Tibial artery (tissue), 4 donors: Measurements from ENCODE around the gene FAM114A1.
"Not testable (repeated sequence)": the region's sequence is repeated elsewhere in the genome, so short reads cannot be mapped to it uniquely, and the experiment has no call there.

Experiments used
- DNase-seq, 2 donors: peaks; one replicate each; pipeline ENCODE4 v3.0.0-alpha.2; 2019
- H3K27ac ChIP-seq, 2 donors: fragments of 200-600 bp; sonication (generic) in 1 of 2; 1 replicate in 1 of 2; 2 replicates in 1 of 2; pipeline ENCODE4 v1.5.1; 2018 to 2019; ENCODE audit warnings: mild to moderate bottlenecking in 1 of 2
- H3K27me3 ChIP-seq, 2 donors: fragments of 200-600 bp; sonication (generic) in 1 of 2; one replicate each; pipeline versions ENCODE4 v1.5.1 to v1.6.0; 2016 to 2019
- H3K36me3 ChIP-seq, 3 donors: fragments of 200-600 bp; sonication (generic) in 2 of 3; one replicate each; pipeline ENCODE4 v1.5.1; 2016 to 2019; ENCODE audit warnings: mild to moderate bottlenecking in 2 of 3
- H3K4me1 ChIP-seq, 4 donors: fragments of 200-600 bp; sonication (generic) in 2 of 4; 1 replicate in 3 of 4; 2 replicates in 1 of 4; pipeline ENCODE4 v1.5.1; 2016 to 2019
- H3K4me3 ChIP-seq, 2 donors: fragments of 200-600 bp; sonication (generic) in 1 of 2; 1 replicate in 1 of 2; 2 replicates in 1 of 2; pipeline ENCODE4 v1.5.1; 2018 to 2019; ENCODE audit warnings: mild to moderate bottlenecking in 2 of 2
- H3K9me3 ChIP-seq, 3 donors: fragments of 200-600 bp; sonication (generic) in 1 of 3; one replicate each; pipeline ENCODE4 v1.5.1; 2016 to 2019
- CTCF ChIP-seq, 2 experiments: fragments of 200-600 bp in 1 of 2; fragments of 450-650 bp in 1 of 2; IDR thresholded peaks; one replicate each; pipeline ENCODE4 v1.5.1; 2017 to 2019; ENCODE audit warnings: antibody characterized with exemption in 2 of 2, mild to moderate bottlenecking in 1 of 2, moderate library complexity in 1 of 2
- intact Hi-C: fragments of 100-400 bp; cut with DNase I; formaldehyde crosslinking; loops from one replicate; pipeline ENCODE4 v1.15.0; 2023; ENCODE audit warnings: low total_unique reads

Gene FAM114A1

GRCh38 chr4:38909015-38909414 lies 41.4 kb downstream of the FAM114A1 start:
- no peak for DNase-seq
- H3K4me3 ChIP-seq = no peak overlapping the region
- no peaks in the 10 kb centered on the region for H3K4me1 ChIP-seq
- H3K9me3 ChIP-seq = no peaks in the 10 kb centered on the region
- TF ChIP-seq CTCF (IDR thresholded peaks at IDR 0.05) = no peak
- no peak overlapping the region for H3K27ac ChIP-seq
- H3K27me3 ChIP-seq = no peaks in the 10 kb centered on the region
- intact Hi-C loops = no loop called here
- H3K36me3 ChIP-seq = peaks cover 74 to 92% (median 92%) of the 10 kb centered on the region in 3 donors

GRCh38 chr4:38911257-38911656 lies 43.7 kb downstream of the FAM114A1 start:
- intact Hi-C loops = no loop called here
- Histone ChIP-seq H3K9me3 (no peaks in the 10 kb centered on the region), H3K27me3 (no peaks in the 10 kb centered on the region), H3K4me1 (no peaks in the 10 kb centered on the region), H3K4me3 (no peak overlapping the region), H3K27ac (no peak overlapping the region), H3K36me3 (peaks cover 82 to 97% (median 93%) of the 10 kb centered on the region in 3 donors)
- no peak for DNase-seq
- TF ChIP-seq CTCF (IDR thresholded peaks at IDR 0.05) = no peak

- Histone ChIP-seq H3K27me3 (no peaks in the 10 kb centered on the region), H3K36me3 (peaks cover 60 to 99% (median 79%) of the 10 kb centered on the region in 3 donors), H3K4me3 (no peak overlapping the region), H3K9me3 (no peaks in the 10 kb centered on the region), H3K4me1 (no peaks in the 10 kb centered on the region), H3K27ac (no peak overlapping the region)
- no peak for DNase-seq
- intact Hi-C loops = no loop called here
- no peak for TF ChIP-seq CTCF (IDR thresholded peaks at IDR 0.05)
Observed at GRCh38 chr4:38914854-38915253, 47.2 kb downstream of the FAM114A1 start.

GRCh38 chr4:38916267-38916666 lies 48.7 kb downstream of the FAM114A1 start:
- peaks cover 48 to 99% (median 73%) of the 10 kb centered on the region in 3 donors for H3K36me3 ChIP-seq
- intact Hi-C loops, H3K27ac ChIP-seq, H3K9me3 ChIP-seq, H3K27me3 ChIP-seq, DNase-seq, H3K4me3 ChIP-seq, H3K4me1 ChIP-seq: not testable (repeated sequence)

- intact Hi-C loops = no loop called here
- DNase-seq = no peak
- H3K27me3 ChIP-seq = no peaks in the 10 kb centered on the region
- peaks cover 60 to 100% (median 78%) of the 10 kb centered on the region in 3 donors for H3K36me3 ChIP-seq
- H3K4me1 ChIP-seq = no peaks in the 10 kb centered on the region
- no peak overlapping the region for H3K27ac ChIP-seq
- no peak overlapping the region for H3K4me3 ChIP-seq
- no peak for TF ChIP-seq CTCF (IDR thresholded peaks at IDR 0.05)
- H3K9me3 ChIP-seq = no peaks in the 10 kb centered on the region
Observed at GRCh38 chr4:38917481-38918025, 49.9 kb downstream of the FAM114A1 start.

- no peak for DNase-seq
- H3K27ac ChIP-seq = no peak overlapping the region
- intact Hi-C loops = no loop called here
- no peak overlapping the region for H3K4me3 ChIP-seq
- TF ChIP-seq CTCF (IDR thresholded peaks at IDR 0.05) = no peak
- H3K9me3 ChIP-seq = no peaks in the 10 kb centered on the region
- peaks cover 53 to 100% (median 74%) of the 10 kb centered on the region in 3 donors for H3K36me3 ChIP-seq
- no peaks in the 10 kb centered on the region for H3K4me1 ChIP-seq
- H3K27me3 ChIP-seq = no peaks in the 10 kb centered on the region
Observed at GRCh38 chr4:38919494-38919893, 51.9 kb downstream of the FAM114A1 start.
